Left forelimb (tissue), 1 donor: ENCODE measurements around the gene HCN2.
A peak's percentile ranks its signal among the peaks of the same experiment; 100 is the strongest.
"Not testable (repeated sequence)": the region's sequence is repeated elsewhere in the genome, so short reads cannot be mapped to it uniquely, and the experiment has no call there.

Source experiments
- DNase-seq: peaks from one replicate; pipeline ENCODE4 v3.0.0-alpha.2; 2018; ENCODE audit warnings: low spot score

HCN2 gene

DNA sequence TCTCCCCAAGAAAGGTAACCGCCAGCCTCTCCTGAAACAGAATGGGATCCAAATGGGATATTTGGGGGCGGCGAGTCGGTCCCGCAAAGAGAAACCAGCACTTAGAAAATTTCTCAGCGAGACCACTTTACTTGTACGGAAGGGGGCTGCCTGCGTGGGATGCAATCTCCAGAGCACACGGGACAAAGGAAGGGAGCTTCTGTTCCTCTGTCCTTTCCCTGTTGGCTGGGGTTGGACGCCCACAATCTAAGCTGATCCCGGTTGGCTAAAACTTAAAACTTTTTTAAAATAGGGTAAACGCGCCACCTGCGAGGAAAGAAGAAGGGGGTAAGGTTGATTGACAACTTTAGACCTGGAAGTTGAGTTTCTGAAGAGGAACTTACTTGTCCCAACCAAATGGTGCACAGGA is 18.1 kb upstream of the HCN2 start:
- no peak for DNase-seq

- DNase-seq = peak; percentile 99
These were observed 17.4 kb upstream of the HCN2 start, which contains the start of gene BSG for GRCh38 chr19:572140-572742. BSG (plus strand) TSS chr19:572596; CDS start chr19:572635, 39 bp downstream.

DNA sequence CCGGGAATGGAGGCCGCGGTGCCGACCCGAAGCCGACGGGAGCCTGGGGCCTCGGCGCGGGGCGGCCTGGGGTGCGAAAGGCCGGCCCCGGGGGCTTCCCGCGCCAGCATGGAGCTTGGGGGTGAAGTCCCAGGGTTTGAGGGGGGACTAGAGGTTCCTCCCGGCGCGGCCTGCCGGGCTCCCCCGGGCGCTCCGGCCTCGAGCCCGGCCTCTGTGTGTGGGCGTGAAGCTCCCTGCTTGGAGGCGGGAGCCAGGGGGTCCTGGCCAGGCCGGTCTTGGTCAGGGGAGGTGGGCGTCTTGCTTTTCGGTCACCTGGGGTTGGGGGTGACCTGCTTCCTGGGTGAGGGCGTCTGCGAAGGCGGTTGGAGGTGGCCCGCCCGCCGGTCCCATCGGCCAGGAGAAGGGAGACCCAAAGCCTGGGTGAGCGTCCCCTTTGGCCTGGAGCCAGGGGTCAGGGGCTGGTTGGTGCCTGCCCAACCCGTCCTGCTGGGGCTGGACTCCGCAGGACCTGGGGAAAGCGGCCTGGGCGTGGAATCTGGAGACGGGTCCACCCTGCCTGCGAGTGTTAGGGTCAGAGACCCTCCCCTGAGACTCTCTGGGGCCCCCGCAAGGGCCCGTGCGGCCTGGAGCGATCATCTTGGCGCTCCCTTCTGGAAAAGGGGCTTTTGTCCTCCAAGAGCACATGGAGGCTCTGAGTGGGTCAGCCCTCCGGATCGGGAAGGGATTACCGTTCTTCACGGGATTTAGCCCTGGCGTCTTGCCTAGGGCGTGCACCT is 16.8 kb upstream of the HCN2 start:
- DNase-seq = no peak

DNA sequence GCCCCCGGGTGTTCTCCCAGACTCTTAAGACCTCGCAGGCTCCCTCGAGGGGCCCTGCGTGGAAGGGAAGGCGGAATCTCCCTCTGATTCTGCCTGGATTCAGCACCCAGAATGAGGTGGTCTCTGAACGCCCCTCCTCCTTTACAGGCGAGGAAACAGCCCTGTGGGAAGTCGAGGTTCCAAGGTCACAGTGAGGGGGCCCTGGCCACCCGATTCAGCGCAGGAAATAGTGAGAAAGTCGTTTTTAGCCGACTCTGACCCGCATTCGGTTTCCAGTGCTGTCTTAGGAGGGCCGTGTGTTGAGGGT is 16.2 kb upstream of the HCN2 start:
- DNase-seq = no peak

GRCh38 chr19:574658-575526 is 14.8 kb upstream of the HCN2 start:
- no peak for DNase-seq

- no peak for DNase-seq
These were observed 13.9 kb upstream of the HCN2 start for GRCh38 chr19:575527-576506.

DNA sequence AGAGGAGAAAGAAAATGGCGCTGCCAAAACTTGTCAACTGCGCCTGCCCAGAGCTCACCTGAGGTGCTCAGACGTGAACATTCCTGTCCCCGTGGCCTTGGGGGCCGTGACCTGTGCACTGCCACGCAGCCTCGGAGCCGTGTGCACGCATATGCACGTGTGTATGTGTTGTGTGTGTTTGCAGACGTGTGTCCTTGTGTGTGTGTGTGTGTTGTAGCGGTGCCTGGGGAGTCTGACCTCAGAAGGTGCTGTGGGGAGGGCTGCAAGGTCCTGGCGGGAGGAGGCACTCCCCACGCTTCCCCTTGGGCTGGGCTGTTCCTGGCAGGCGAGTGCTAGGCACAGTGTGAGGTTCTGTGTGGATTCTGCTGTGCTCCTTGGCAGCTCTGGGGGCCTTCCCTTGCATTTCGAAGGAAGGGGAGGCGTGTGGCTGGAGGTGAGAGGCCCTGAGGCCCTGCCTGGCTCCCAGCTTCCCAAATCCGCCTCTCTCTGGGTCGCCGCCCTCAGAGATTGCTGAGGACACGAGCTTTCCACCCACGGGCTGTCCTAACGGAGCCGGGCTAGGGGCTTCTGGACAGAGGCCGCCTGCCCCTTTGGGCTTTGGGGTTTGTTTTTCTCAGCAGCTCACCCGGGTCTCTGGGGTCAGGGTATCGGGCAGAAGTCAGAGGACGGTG is 12.8 kb upstream of the HCN2 start:
- no peak for DNase-seq

GRCh38 chr19:577439-578392 is 12.0 kb upstream of the HCN2 start:
- no peak for DNase-seq

DNA sequence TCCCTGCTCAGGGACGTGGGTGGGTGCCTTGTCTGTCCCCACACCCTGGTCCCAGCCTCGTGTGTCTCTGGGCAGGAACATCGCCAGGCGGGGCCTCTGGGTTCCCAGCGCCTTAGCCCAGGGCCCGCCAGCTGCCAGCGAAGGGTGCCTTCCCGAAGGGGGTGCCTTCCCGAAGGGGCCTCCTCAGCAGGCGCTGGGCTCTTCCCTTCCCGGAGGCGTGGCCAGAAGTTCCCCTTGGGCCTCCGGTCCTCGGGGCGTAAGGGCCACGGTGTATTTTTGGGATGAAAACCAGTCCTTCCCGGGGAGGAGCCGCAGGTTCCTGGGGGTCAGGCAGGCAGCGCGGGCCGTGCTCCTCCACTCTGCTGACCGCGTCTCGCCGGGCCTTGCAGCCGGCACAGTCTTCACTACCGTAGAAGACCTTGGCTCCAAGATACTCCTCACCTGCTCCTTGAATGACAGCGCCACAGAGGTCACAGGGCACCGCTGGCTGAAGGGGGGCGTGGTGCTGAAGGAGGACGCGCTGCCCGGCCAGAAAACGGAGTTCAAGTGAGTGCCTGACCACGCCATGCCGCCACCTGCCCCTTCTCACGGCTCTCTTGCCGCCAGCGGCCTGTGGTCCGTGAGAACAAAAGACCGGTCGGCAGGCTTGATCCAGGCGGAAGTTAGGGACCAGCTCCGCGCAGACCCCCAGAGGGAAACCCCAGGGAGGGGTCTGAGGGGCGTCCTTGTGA is 10.4 kb upstream of the HCN2 start:
- no peak for DNase-seq

- DNase-seq = no peak
These were observed 9.9 kb upstream of the HCN2 start for GRCh38 chr19:579842-580155.

DNA sequence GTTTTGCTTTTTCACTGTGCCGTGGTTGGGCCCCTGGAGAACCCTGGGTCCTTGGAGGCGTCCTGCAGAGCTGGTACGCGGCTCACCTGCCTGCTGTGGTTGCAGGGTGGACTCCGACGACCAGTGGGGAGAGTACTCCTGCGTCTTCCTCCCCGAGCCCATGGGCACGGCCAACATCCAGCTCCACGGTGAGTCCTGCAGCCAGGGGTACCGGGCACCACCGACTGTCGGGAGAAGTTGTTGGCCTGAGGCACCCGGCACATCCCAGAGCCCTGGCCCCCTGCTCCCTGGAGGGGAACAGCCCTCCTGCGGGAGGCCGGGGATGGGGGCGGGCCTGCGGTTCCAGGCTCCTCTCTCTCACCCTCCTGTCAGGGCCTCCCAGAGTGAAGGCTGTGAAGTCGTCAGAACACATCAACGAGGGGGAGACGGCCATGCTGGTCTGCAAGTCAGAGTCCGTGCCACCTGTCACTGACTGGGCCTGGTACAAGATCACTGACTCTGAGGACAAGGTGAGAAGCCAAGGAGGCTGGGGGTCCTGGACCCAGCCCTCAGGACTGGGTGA is 9.3 kb upstream of the HCN2 start:
- DNase-seq = no peak

DNA sequence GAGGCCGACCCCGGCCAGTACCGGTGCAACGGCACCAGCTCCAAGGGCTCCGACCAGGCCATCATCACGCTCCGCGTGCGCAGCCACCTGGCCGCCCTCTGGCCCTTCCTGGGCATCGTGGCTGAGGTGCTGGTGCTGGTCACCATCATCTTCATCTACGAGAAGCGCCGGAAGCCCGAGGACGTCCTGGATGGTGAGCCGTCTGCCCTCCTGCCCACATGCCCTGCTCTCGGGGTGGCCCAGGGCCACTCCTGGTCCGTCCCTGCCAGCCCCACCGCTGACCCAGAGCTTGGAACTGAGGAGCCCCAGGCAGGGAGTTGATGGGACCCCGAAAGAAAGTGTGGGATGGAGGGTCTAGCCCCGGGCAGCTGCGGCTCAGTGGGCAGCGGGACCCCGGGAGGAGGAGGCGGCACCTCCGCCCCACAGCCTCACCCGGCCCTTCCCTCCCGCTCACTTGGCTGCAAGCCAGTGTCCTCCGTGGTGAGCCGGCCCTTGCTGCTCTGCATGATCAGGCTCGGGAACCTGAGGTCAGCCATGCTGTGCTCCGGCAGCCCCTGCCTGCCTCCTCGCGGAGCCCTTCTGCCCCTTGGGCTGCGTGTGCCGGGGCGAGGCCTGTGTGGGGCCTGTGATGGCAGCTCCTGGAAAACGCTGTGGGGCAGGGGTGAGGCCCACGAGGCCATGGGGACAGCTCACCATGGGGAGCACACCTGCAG is 8.1 kb upstream of the HCN2 start:
- DNase-seq = no peak

DNA sequence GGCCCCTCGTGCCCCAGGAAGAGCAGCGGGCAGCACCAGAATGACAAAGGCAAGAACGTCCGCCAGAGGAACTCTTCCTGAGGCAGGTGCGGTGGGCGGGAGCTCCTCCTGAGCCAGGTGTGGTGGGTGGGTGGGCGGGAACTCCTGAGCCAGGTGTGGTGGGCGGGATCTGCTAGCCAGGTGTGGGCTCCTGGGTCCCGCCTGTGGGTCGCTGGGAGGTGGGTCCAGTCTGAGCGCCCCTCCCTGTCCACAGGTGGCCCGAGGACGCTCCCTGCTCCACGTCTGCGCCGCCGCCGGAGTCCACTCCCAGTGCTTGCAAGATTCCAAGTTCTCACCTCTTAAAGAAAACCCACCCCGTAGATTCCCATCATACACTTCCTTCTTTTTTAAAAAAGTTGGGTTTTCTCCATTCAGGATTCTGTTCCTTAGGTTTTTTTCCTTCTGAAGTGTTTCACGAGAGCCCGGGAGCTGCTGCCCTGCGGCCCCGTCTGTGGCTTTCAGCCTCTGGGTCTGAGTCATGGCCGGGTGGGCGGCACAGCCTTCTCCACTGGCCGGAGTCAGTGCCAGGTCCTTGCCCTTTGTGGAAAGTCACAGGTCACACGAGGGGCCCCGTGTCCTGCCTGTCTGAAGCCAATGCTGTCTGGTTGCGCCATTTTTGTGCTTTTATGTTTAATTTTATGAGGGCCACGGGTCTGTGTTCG is 7.0 kb upstream of the HCN2 start:
- DNase-seq = no peak

GRCh38 chr19:583198-583967 is 6.3 kb upstream of the HCN2 start:
- DNase-seq = no peak

DNA sequence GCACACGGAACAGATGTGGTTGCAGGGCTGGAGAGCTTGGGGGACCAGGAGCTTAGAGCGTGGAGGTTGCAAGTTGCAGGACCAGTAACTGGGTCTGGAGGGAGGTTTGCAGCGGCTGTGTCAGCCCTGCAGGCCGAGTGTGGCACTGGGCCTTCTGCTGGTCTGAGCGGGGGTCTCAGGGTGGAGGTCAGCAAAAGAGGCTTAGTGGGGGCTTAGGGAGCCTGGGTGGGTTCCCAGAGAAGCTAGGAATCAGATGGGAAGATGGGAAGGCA is 5.8 kb upstream of the HCN2 start:
- no peak for DNase-seq

GRCh38 chr19:584240-585001 is 5.3 kb upstream of the HCN2 start:
- no peak for DNase-seq

- DNase-seq = not testable (repeated sequence)
These were observed 4.5 kb upstream of the HCN2 start for GRCh38 chr19:585146-585545.
